Nephron (organoid): ENCODE data around the gene AFF3.

Source experiments
- H3K27ac Mint-ChIP-seq, 3 experiments: 2 replicates each; pipeline ENCODE4 v1.8.0; 2020; ENCODE audit warnings: mixed read lengths in 3 of 3, mild to moderate bottlenecking in 2 of 3, moderate library complexity in 1 of 3
- H3K27me3 Mint-ChIP-seq: 2 replicates; pipeline ENCODE4 v1.8.0; 2021; ENCODE audit warnings: low read depth, mild to moderate bottlenecking, moderate library complexity, mixed read lengths
- H3K36me3 Mint-ChIP-seq: 2 replicates; pipeline ENCODE4 v1.8.0; 2020; ENCODE audit warnings: low read depth, mixed read lengths
- H3K4me1 Mint-ChIP-seq: 2 replicates; pipeline ENCODE4 v1.8.0; 2020; ENCODE audit warnings: mixed read lengths
- H3K4me3 Mint-ChIP-seq, 3 experiments: 2 replicates each; pipeline ENCODE4 v1.8.0; 2020; ENCODE audit warnings: mild to moderate bottlenecking in 3 of 3, mixed read lengths in 3 of 3, moderate library complexity in 2 of 3
- H3K9me3 Mint-ChIP-seq: 2 replicates; pipeline ENCODE4 v1.8.0; 2020; ENCODE audit warnings: mixed read lengths
- CTCF ChIP-seq, 3 experiments: fragments of 200-600 bp; sonication (generic); IDR thresholded peaks; one replicate each; pipeline ENCODE4 v1.5.0; 2021; ENCODE audit warnings: antibody characterized with exemption in 3 of 3; ENCODE audit not compliant: unreplicated experiment in 3 of 3

The AFF3 gene

DNA sequence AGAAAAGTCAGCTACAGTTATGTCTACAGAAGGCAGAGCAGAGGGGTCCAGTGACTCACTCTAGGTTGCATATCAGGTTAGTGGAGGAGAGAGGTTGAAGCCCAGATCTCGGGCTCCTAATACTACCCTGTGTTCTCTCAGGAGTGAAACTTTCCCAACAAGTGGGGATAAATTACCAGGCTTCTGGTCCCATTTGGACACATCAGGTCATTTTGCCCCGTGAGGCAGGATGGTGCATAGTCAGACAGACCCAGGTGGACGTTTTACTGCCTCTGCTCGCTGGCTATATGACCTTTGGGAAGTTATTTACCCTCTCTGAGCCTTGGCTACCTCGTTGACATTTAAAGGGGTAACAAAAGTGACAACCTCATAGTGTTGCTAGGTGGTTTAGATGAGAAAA, 524.6 kb downstream of the AFF3 start:
- H3K27ac Mint-ChIP-seq: no peak overlapping the region
- H3K4me1 Mint-ChIP-seq: peaks cover 46% of the 10 kb centered on the region
- H3K36me3 Mint-ChIP-seq: peaks cover 19% of the 10 kb centered on the region
- H3K27me3 Mint-ChIP-seq: no peaks in the 10 kb centered on the region
- TF ChIP-seq CTCF (IDR thresholded peaks at IDR 0.05; ENCODE audit: unreplicated experiment in 3 of 3): no peak
- H3K9me3 Mint-ChIP-seq: no peaks in the 10 kb centered on the region
- no peak overlapping the region for H3K4me3 Mint-ChIP-seq

- H3K36me3 Mint-ChIP-seq: peaks cover 9% of the 10 kb centered on the region
Measured at GRCh38 chr2:99615247-99615771, 527.1 kb downstream of the AFF3 start.

GRCh38 chr2:99613980-99614379, 528.4 kb downstream of the AFF3 start:
- no peak for TF ChIP-seq CTCF (IDR thresholded peaks at IDR 0.05; ENCODE audit: unreplicated experiment in 3 of 3)
- Mint-ChIP-seq H3K9me3 (no peaks in the 10 kb centered on the region), H3K27me3 (no peaks in the 10 kb centered on the region), H3K36me3 (peaks cover 9% of the 10 kb centered on the region), H3K4me3 (no peak overlapping the region), H3K4me1 (peaks cover 37% of the 10 kb centered on the region), H3K27ac (peak overlapping the region; percentile 58 to 80 (median 72))

More at GRCh38 chr2:99615247-99615771, 527.1 kb downstream of the AFF3 start:
- no peaks in the 10 kb centered on the region for H3K9me3 Mint-ChIP-seq
- no peak for TF ChIP-seq CTCF (IDR thresholded peaks at IDR 0.05; ENCODE audit: unreplicated experiment in 3 of 3)
- peak overlapping the region in 1 of 3 experiments; percentile 15 for H3K27ac Mint-ChIP-seq
- H3K4me3 Mint-ChIP-seq: no peak overlapping the region
- H3K27me3 Mint-ChIP-seq: no peaks in the 10 kb centered on the region
- H3K4me1 Mint-ChIP-seq: peaks cover 40% of the 10 kb centered on the region

DNA sequence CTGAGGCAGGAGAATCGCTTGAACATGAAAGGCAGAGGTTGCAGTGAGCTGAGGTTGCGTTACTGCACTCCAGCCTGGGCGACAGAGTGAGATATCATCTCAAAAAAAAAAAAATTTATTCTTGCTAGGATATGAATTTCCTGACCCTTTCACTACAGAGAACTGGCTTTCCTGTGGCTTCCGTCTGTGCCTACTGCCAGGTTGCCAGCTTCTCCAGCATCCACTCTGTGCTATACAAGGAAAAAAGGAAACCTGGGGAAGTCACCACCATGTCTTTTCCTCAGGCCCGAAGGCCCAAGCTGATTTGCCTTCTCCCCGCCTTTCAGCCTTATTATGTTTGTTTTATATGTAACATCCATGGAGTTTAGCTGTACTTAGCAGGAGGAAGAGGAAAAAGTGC, 530.6 kb downstream of the AFF3 start:
- H3K36me3 Mint-ChIP-seq: peaks cover 8% of the 10 kb centered on the region
- no peak overlapping the region for H3K4me3 Mint-ChIP-seq

GRCh38 chr2:99611034-99611433, 531.4 kb downstream of the AFF3 start:
- Mint-ChIP-seq H3K27me3 (no peaks in the 10 kb centered on the region), H3K4me1 (peaks cover 49% of the 10 kb centered on the region), H3K36me3 (peaks cover 5% of the 10 kb centered on the region), H3K9me3 (no peaks in the 10 kb centered on the region), H3K4me3 (no peak overlapping the region), H3K27ac (no peak overlapping the region)
- no peak for TF ChIP-seq CTCF (IDR thresholded peaks at IDR 0.05; ENCODE audit: unreplicated experiment in 3 of 3)

More for the DNA sequence above, 530.6 kb downstream of the AFF3 start:
- Mint-ChIP-seq H3K27me3 (no peaks in the 10 kb centered on the region), H3K4me1 (peaks cover 48% of the 10 kb centered on the region), H3K9me3 (no peaks in the 10 kb centered on the region), H3K27ac (peak overlapping the region; percentile 62 to 82 (median 62))
- no peak for TF ChIP-seq CTCF (IDR thresholded peaks at IDR 0.05; ENCODE audit: unreplicated experiment in 3 of 3)

- TF ChIP-seq CTCF (IDR thresholded peaks at IDR 0.05; ENCODE audit: unreplicated experiment in 3 of 3): no peak
- Mint-ChIP-seq H3K27me3 (no peaks in the 10 kb centered on the region), H3K9me3 (no peaks in the 10 kb centered on the region), H3K4me3 (no peak overlapping the region), H3K27ac (peak overlapping the region in 2 of 3 experiments; percentile 6 to 33), H3K4me1 (peaks cover 54% of the 10 kb centered on the region), H3K36me3 (peaks cover 5% of the 10 kb centered on the region)
Measured at GRCh38 chr2:99609851-99610381, 532.5 kb downstream of the AFF3 start.
